Measurements from ENCODE around the gene MEIS1. TPM values are rescaled to one million over a fixed set of nuclear protein-coding genes. Genes with fewer than 3 reads are reported as not detected.
A peak's percentile ranks its signal among the peaks of the same experiment; 100 is the strongest.

The MEIS1 gene
- 87.2 and 107 TPM in 2 replicates for polyA plus RNA-seq (2011; rRNA removed)
- 505 and 558 TPM in 2 replicates for polyA minus RNA-seq (2011; rRNA and poly(A)+ RNA removed)

DNA sequence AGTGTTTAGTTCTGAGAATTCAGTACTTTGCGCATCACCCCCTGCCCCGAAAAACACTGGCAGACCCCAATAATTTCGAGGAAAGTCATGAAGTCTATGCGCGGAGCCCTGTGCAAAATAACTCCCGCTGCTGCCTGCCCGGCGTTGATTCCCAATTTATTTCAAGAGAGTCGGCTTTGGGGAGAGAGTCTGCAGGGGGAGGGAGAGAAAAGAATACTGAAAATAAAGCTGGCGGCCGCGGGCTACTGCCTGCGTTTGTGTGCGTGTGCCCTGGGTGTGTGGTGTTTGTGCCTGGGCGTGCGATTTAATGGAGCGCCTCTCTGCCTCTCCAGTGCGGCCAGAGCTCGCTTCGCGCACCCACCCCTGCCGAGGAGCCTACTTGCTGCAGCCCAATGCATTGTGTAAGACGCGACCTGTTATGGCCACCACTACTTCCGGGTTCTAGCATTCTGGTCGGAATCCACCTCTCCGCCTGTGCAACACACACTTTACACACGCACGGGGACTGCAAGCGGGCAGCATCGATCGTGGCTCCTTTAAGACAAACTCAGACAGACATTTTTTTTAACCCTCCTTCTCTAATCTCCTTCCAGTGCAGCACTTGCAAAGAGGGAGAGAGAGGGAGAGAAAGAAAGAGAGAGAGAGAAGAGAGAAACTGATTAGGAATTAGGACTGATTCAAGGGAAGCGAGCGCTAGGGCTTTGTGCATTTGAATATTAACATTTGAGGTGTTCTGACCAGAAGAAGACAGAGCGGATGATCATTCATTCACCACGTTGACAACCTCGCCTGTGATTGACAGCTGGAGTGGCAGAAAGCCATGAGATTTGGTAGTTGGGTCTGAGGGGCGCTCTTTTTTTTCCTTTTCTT, at the start of gene MEIS1:
Gene MEIS1 (plus strand): TSS at position 447 of the 870 bp plus-strand sequence. CDS start 732 bp downstream, outside the sequence.
- H3K27ac ChIP-seq (ENCODE audit: low read depth, low read length) = peak within 1 kb of the TSS; percentile 96
- POLR2A ChIA-PET = interaction anchor here (0.6 to 6.8 kb wide), 21 partner anchors 11 to 1215 kb away, joined by 3 to 113 read pairs (median 4); no protein-coding TSS in a partner anchor
- H3K4me3 ChIP-seq (ENCODE audit: low read depth, low read length) = peak within 1 kb of the TSS; percentile 91
- H3K9me3 ChIP-seq (ENCODE audit: control insufficient read depth, insufficient read depth, low read length) = no peaks in the 10 kb centered on the region; the same call in 1 of the 2 replicates
- peak; percentile 99 for DNase-seq (ENCODE audit: low read depth, low spot score)
- CTCF ChIA-PET = interaction anchor here (0.6 to 2.0 kb wide), 6 partner anchors 140 to 1596 kb away, joined by 3 to 8 read pairs (median 4); no protein-coding TSS in a partner anchor
- no peak for TF ChIP-seq CTCF (IDR thresholded peaks at IDR 0.05; ENCODE audit: low read depth, low read length)
- no peaks in the 10 kb centered on the region for H3K27me3 ChIP-seq (ENCODE audit: control insufficient read depth, insufficient read depth, low read length)

- Histone ChIP-seq H3K4me3 (ENCODE audit: low read depth, low read length) (no peak overlapping the region), H3K27ac (ENCODE audit: low read depth, low read length) (no peak overlapping the region), H3K27me3 (ENCODE audit: control insufficient read depth, insufficient read depth, low read length) (peaks cover 8% of the 10 kb centered on the region), H3K9me3 (ENCODE audit: control insufficient read depth, insufficient read depth, low read length) (no peaks in the 10 kb centered on the region)
- ChIA-PET POLR2A (no interaction called here), CTCF (interaction anchor here (1.1 kb wide), 1 partner anchor 10 kb away, joined by 4 read pairs; no protein-coding TSS in a partner anchor)
- DNase-seq (ENCODE audit: low read depth, low spot score) = no peak
- no peak for TF ChIP-seq CTCF (IDR thresholded peaks at IDR 0.05; ENCODE audit: low read depth, low read length)
These were observed 47.7 kb upstream of the MEIS1 start for GRCh38 chr2:66387016-66387753.

- no peak for TF ChIP-seq CTCF (IDR thresholded peaks at IDR 0.05; ENCODE audit: low read depth, low read length)
- H3K9me3 ChIP-seq (ENCODE audit: control insufficient read depth, insufficient read depth, low read length) = no peaks in the 10 kb centered on the region
- no peak overlapping the region for H3K27ac ChIP-seq (ENCODE audit: low read depth, low read length)
- no peak overlapping the region for H3K4me3 ChIP-seq (ENCODE audit: low read depth, low read length)
- CTCF ChIA-PET = no interaction called here
- peaks cover 8% of the 10 kb centered on the region for H3K27me3 ChIP-seq (ENCODE audit: control insufficient read depth, insufficient read depth, low read length)
- POLR2A ChIA-PET = no interaction called here
- DNase-seq (ENCODE audit: low read depth, low spot score) = no peak
These were observed 45.2 kb upstream of the MEIS1 start for GRCh38 chr2:66389651-66390131.

DNA sequence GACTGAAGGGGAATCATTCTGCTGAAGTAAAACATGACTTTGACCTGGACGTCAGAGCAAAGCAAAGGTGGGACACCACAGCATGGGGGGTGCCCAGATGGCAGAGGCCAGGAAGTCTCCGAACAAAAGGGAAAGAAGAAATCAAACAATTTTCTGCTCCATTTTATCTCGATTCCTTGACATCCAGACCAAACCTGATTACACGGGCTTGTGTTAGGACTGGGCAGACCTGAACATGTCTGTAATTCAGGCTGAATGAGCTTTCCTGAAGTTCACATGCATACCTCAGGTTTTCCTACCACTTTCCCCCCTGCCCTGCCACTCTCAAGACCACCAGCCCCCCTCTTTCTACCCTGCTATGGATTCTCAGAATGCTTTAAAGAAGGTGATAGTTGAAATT, 44.8 kb upstream of the MEIS1 start:
- ChIA-PET POLR2A (no interaction called here), CTCF (no interaction called here)
- TF ChIP-seq CTCF (IDR thresholded peaks at IDR 0.05; ENCODE audit: low read depth, low read length) = no peak
- H3K27me3 ChIP-seq (ENCODE audit: control insufficient read depth, insufficient read depth, low read length) = peaks cover 8% of the 10 kb centered on the region
- no peak for DNase-seq (ENCODE audit: low read depth, low spot score)
- no peak overlapping the region for H3K27ac ChIP-seq (ENCODE audit: low read depth, low read length)
- no peaks in the 10 kb centered on the region for H3K9me3 ChIP-seq (ENCODE audit: control insufficient read depth, insufficient read depth, low read length)
- H3K4me3 ChIP-seq (ENCODE audit: low read depth, low read length) = no peak overlapping the region
